ENCODE data around the gene SKIC8. TPM values are rescaled to one million over a fixed set of nuclear protein-coding genes. Genes with fewer than 3 reads are reported as not detected.

The SKIC8 gene
- 49.0 and 61.2 TPM in 2 replicates for total RNA-seq

DNA sequence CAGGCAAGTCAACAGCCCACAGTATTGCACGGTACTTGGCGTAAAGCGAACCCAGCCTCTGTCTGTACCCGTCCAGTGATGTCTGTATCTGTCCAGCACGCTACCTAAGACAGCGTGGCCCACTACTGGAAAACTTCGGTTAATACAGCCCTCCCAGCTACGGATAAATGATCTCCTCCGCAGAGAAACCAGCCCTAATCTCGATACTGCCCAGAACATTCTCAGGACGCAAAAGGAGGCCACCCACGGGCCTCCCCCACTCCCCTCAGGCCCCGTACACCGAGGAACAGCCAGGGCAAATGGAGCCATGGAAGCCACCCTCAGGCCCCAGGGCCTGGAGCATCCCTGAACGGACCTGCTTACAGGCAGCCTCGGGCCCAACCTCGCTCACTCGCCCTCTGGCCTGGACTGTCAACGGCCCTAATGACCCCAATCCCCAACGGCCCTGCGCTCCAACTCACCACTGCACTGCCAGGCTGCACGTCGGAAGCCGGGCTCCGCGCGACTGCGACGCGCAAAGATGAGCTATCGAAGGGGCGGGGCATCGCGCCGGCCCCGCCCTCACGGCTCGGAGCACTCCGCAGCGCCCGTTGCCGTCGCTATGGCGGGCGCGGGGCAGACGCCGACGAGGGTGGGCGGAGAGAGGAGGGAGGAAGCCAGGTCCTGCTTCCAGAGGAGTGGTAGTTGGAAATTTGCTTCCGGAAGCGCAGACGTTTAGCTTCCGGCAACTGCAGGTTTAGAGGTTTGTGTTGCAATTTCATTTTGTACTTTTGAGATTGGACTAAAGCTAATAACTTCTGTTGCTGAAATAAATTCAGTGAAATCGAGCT is at the start of gene SKIC8:
Gene SKIC8 (minus strand): TSS at position 509 of the 830 bp plus-strand sequence. CDS start 3,923 bp downstream, outside the sequence.
- TF ChIP-seq, protein P1, sequence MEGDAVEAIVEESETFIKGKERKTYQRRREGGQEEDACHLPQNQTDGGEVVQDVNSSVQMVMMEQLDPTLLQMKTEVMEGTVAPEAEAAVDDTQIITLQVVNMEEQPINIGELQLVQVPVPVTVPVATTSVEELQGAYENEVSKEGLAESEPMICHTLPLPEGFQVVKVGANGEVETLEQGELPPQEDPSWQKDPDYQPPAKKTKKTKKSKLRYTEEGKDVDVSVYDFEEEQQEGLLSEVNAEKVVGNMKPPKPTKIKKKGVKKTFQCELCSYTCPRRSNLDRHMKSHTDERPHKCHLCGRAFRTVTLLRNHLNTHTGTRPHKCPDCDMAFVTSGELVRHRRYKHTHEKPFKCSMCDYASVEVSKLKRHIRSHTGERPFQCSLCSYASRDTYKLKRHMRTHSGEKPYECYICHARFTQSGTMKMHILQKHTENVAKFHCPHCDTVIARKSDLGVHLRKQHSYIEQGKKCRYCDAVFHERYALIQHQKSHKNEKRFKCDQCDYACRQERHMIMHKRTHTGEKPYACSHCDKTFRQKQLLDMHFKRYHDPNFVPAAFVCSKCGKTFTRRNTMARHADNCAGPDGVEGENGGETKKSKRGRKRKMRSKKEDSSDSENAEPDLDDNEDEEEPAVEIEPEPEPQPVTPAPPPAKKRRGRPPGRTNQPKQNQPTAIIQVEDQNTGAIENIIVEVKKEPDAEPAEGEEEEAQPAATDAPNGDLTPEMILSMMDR (IDR thresholded peaks at IDR 0.05; ENCODE audit: insufficient read depth, low read length, severe bottlenecking): peak; percentile 2
- Histone ChIP-seq H3K4me3 (ENCODE audit: low read depth, low read length) (peak within 1 kb of the TSS; percentile 100), H3K36me3 (ENCODE audit: control insufficient read depth, insufficient read depth, low read length) (no peaks in the 10 kb centered on the region), H3K27me3 (ENCODE audit: control insufficient read depth, insufficient read depth, low read length) (no peaks in the 10 kb centered on the region)
- DNase-seq (ENCODE audit: low read depth): peak; percentile 84
- FAIRE-seq: no peak

DNA sequence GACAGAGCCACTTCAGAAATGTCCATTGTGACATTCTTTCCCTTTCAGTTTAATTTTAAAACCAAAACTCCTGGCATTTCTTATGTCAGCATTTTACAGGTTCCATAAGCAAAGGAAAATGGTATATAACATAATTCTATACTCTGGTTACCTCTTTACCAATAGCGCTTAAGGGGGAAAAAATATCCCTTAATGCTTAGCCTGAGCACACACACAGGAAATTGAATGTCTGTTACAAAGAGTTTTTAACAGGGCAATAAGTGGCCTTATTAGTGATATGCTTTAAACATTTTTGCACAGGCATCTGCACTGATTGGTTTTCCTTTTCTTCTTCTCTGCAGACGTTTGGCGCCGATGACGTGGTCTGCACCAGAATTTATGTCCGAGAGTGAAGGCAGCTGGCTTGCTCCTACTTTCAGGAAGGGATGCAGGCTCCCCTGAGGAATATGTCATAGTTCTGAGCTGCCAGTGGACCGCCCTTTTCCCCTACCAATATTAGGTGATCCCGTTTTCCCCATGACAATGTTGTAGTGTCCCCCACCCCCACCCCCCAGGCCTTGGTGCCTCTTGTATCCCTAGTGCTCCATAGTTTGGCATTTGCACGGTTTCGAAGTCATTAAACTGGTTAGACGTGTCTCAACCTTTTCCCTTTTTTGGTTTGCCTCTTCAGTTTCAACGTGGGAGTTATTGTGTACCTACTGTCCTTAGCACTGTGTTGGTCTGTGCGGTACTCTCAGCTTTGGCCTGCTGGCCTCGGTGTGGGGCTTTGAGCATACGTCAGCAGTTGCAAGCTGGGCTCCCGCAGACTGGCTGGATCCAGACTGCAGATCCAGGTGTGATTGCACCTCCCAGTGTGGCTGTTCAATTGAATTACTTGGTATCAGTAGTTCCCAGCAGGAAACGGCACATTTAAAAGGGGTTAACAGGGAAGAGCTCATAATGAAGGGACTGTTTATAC is 48.5 kb upstream of the SKIC8 start:
- H3K4me3 ChIP-seq (ENCODE audit: low read depth, low read length): no peak overlapping the region
- no peaks in the 10 kb centered on the region for H3K36me3 ChIP-seq (ENCODE audit: control insufficient read depth, insufficient read depth, low read length)
- FAIRE-seq (peak; percentile 36), DNase-seq (ENCODE audit: low read depth) (peak; percentile 23)
- H3K27me3 ChIP-seq (ENCODE audit: control insufficient read depth, insufficient read depth, low read length): no peaks in the 10 kb centered on the region
- TF ChIP-seq, protein P1 (IDR thresholded peaks at IDR 0.05; ENCODE audit: insufficient read depth, low read length, severe bottlenecking): no peak

DNA sequence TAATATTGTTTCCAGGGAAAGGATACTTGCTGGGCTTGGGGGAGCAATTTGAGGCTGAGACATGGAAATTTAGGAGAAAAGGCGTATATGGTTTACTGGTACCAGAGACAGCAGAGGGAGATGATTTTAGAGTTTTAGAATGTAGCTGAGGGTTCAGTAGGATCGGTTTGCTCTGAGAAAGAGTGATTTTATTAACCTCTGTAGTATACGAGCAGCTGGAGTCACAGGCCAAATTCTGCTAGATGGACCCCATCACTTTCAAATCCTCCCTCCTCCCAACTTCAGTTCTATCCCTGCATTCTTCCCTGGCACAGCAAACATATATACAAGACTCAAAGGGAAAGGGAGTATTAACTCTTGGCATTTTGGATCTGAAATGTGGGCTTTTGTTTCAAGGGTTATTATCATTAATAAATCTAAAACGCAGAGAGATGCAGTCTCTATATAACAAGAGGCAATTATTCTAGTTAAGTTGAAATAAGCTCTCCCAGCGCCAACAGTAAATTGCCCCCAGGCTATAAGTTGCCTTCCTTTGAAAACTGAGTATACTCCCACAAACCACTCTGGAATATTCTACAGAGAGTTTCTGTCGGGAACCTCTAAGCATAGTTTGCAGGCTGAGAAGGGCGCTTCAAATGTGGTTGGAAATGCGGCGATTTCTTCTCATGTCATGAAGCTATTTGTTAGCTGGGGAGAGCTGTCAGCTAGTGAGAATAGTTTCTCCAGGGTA is 46.2 kb upstream of the SKIC8 start:
- no peak for FAIRE-seq
- TF ChIP-seq, protein P1 (IDR thresholded peaks at IDR 0.05; ENCODE audit: insufficient read depth, low read length, severe bottlenecking): no peak

DNA sequence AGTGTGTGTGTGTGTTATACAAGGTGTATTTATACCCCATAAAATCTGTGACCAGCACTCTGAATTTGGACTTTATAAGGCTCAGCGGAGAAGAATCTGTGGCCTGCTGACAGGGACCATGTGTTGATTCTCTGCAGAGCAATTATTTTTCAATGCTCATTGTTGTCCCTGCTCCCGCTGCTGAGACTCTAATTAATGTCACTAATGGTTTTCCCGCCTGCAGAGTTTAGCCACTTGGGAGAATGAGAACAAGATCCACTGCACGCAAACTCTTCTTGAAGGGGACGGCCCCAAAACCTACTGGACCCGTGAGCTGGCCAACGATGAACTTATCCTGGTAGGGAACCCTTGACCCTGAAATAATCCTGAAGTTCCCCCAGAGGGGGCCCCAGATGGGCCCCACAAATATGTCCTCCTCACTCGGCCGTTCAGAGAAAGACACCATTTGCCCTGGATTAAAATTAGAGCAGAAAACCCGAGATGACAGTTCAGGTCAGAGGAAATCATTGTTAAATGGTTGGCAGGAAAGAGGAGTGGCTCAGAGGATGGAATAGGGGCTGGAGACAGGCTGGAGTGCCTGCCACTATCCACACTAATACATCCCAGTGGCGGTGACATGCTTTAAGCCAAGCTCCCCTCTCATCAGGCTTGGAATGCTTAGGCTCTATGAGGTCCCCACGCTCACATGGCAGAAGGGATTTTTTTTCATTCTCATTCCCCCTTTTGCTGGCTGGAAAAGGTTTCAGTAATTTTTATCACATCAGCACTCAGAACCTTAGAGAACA is 44.1 kb upstream of the SKIC8 start:
- TF ChIP-seq, protein P1 (IDR thresholded peaks at IDR 0.05; ENCODE audit: insufficient read depth, low read length, severe bottlenecking): no peak
- Histone ChIP-seq H3K36me3 (ENCODE audit: control insufficient read depth, insufficient read depth, low read length) (no peaks in the 10 kb centered on the region), H3K27me3 (ENCODE audit: control insufficient read depth, insufficient read depth, low read length) (peaks cover 25% of the 10 kb centered on the region), H3K4me3 (ENCODE audit: low read depth, low read length) (no peak overlapping the region)
- DNase-seq (ENCODE audit: low read depth) (no peak), FAIRE-seq (no peak)

More for the DNA sequence above, 46.2 kb upstream of the SKIC8 start:
- no peak for DNase-seq (ENCODE audit: low read depth)
- H3K4me3 ChIP-seq (ENCODE audit: low read depth, low read length): no peak overlapping the region
- no peaks in the 10 kb centered on the region for H3K36me3 ChIP-seq (ENCODE audit: control insufficient read depth, insufficient read depth, low read length)
- peaks cover 8% of the 10 kb centered on the region for H3K27me3 ChIP-seq (ENCODE audit: control insufficient read depth, insufficient read depth, low read length)

DNA sequence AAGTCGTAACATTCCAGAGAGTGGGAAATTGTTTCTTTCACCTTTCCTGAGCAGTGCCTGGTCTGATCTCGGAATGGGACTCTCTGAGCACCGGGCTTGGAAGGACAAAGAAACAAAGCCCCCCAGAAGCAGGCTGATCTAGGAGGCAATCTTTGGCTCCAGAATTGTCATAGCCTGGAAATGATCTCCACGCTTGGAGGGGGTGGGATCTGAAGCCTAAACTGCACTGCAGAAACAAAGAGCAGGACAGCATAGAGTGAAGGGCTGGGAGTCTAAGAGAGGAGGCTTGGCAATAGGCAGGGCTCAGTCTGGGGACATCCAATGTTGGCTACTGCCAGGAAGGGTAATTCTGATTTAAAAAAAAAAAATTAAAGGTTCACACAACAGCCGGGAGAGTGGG is 42.6 kb upstream of the SKIC8 start:
- DNase-seq (ENCODE audit: low read depth) (no peak), FAIRE-seq (no peak)
- Histone ChIP-seq H3K4me3 (ENCODE audit: low read depth, low read length) (no peak overlapping the region), H3K36me3 (ENCODE audit: control insufficient read depth, insufficient read depth, low read length) (no peaks in the 10 kb centered on the region), H3K27me3 (ENCODE audit: control insufficient read depth, insufficient read depth, low read length) (peaks cover 26% of the 10 kb centered on the region)
- TF ChIP-seq, protein P1 (IDR thresholded peaks at IDR 0.05; ENCODE audit: insufficient read depth, low read length, severe bottlenecking): no peak

All from bronchial epithelial cell (primary cell).